Smooth muscle cell of the pulmonary artery (primary cell): ENCODE results near the gene JUP. TPM values are rescaled to one million over a fixed set of nuclear protein-coding genes. Genes with fewer than 3 reads are reported as not detected.

Source experiments
- total RNA-seq: library from RNA; depleted of rRNA; stranded (reverse); fragments of >200 nt; gene quantifications from 2 replicates; pipeline ENCODE4 v1.2.3, GENCODE V29; 2014

JUP gene
- 21.6 and 40.7 TPM in 2 replicates for total RNA-seq

DNA sequence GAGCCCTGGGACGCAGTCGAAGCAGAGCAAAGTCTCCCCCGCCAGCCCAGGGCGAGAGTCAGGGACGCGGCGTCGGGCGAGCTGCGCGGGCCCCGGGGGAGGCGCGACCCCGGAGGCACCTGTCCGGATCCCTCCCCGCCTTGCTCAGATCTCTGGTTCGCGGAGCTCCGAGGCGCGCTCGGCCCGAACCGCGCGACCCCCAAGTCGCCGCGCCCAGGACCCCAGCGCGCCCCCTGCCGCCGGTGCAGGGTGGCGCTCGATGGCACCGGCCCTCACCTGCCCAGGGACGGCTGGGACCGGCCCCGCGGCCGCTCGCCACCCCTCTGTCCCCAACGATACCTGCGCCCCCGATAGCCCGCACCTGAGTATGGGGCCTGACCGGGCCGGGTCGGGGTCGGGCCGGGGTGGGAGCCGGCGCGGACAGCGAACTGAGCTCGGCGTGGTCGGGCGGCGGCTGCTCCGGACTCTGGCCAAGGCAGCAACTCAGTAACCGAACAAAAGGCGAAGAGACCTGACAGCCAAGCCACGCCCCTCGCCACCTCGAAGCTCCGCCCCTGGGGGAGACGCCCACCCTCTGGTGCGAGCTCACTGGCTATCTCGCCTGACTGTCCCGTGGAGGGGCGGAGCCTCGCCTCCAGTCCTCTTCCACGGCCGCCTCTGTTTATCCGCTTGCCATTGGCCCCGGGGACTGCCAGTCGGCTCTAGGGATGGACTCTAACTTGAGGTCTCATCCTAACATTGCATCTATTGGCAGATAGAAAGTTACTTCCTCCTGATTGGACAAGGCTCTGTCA, at the start of gene JUP:
JUP (minus strand) TSS at position 485 of the 794 bp plus-strand sequence. CDS start 14,857 bp downstream, outside the sequence.

GRCh38 chr17:41835800-41836549, 49.5 kb upstream of the JUP start, which contains the start of gene NT5C3B:
NT5C3B (minus strand) TSS chr17:41836232; CDS start chr17:41836193, 39 bp downstream.

GRCh38 chr17:41812381-41813151, 26.1 kb upstream of the JUP start, which contains the start of gene FKBP10:
FKBP10 (plus strand) TSS chr17:41813004; CDS start chr17:41813035, 31 bp downstream.

DNA sequence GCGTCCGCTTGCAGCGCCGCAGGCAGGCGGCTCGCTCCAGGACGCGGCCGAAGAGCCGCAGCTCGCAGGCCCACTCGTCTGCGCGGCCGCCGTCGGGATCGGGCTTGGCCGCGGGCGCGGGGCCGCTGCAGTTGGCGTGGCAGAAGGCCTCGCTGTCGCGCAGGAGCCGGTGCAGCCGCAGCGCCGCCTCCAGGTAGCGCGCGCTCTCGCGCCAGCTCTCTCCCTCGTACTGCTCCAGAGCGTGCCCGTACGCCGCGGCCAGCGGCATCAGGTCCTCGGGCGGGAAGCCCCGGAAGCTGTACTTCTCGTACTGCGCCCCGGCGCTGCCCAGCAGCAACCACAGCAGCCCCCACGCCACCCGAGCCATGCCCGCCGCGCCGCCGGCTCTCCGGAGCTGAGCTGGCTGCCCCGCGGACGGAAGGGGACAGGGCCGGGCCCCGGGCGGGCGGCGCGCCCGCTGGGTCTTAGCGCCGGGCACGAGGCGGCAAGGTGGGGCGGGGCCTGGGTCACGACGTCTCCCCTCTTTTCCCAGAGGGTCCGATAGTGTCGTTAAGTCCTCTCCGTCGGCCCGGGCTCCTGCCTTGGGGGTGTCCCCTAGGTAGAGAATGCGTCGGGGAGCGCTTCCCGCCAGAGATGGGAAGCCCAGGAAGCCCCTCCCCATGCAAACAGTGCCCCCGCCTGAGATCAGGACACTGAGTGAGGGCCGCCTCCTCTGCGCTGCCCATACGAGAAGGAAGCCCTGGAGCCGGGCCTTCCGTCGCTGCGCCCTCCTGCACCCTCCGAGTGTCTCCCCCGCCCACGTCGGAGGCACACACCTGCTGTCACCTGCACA, 25.3 kb upstream of the JUP start, which contains the start of gene P3H4:
P3H4 (minus strand) TSS at position 401 of the 832 bp plus-strand sequence; CDS start at position 367, 34 bp downstream.

DNA sequence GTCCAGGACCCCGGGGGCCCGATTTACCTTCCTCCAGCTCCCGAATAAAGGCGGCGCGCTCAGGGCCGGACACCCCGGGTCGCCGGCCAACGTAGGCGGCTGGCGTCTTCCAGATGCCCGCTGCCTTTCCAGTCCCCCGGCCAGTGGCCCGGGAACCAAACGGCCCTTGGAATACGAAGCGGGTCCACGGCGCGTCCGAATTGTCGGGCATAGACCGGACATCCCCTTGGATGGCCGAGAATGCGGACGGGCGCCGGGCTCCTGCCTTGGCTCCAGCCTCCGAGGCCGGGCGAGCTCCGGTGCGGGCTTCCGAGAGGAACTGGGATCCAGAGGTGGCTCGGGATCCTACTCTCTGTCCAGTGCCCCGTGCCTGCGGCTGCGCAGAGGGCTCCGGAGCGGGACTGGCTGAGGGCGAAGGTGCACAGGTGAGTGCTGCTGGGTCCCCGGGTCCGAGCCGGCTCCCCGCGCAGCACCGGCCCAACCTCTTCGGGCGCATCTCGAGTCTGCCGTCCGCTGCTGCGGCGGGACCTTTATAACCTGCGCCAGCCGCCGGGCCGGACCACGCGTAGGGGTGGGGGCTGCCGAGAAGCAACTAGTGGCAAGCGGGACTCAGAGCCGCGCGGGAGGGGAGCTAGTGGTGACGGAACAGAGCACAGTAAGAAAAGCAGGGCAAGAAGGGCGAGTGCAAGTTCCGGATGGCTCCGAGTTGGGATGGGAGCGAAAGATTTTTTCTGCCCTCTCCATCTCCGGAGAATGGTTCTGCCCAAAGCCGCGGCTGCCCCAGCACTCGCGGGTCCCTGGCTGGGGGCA, 52.2 kb downstream of the JUP start, which contains the start of gene HAP1:
HAP1 (minus strand) TSS at position 505 of the 810 bp plus-strand sequence; CDS start at position 496, 9 bp downstream.

GRCh38 chr17:41711669-41712400, 74.7 kb downstream of the JUP start, which contains the start of gene GAST:
GAST (plus strand) TSS chr17:41712331; CDS start chr17:41715437, 3,106 bp downstream.

Other genes starting within 250 kb of the JUP start
- 0.07 TPM in 2 replicates for gene KRT9, start 214.7 kb downstream of the JUP start, total RNA-seq
- gene KRT14, start 199.8 kb downstream of the JUP start, total RNA-seq: 0.59 and 1.3 TPM in 2 replicates
- gene KRT16, start 173.9 kb downstream of the JUP start, total RNA-seq: 1.3 and 2.9 TPM in 2 replicates
- 3.0 and 9.0 TPM in 2 replicates for gene KRT17, start 162.1 kb downstream of the JUP start, total RNA-seq
- gene EIF1, start 97.8 kb downstream of the JUP start, total RNA-seq: 118 and 125 TPM in 2 replicates
- gene GAST, start 74.4 kb downstream of the JUP start, total RNA-seq: not detected in 2 replicates
- under 0.01 and 0.07 TPM in 2 replicates for gene HAP1, start 52.1 kb downstream of the JUP start, total RNA-seq
- 123 and 132 TPM in 2 replicates for gene P3H4, start 25.2 kb upstream of the JUP start, total RNA-seq
- gene FKBP10, start 26.3 kb upstream of the JUP start, total RNA-seq: 1,081 and 1,383 TPM in 2 replicates
- 49.4 and 52.9 TPM in 2 replicates for gene NT5C3B, start 49.5 kb upstream of the JUP start, total RNA-seq
- 0.20 and 0.26 TPM in 2 replicates for gene KLHL10, start 51.1 kb upstream of the JUP start, total RNA-seq
- 28.5 and 34.1 TPM in 2 replicates for gene KLHL11, start 78.7 kb upstream of the JUP start, total RNA-seq
- 199 and 311 TPM in 2 replicates for gene ACLY, start 132.2 kb upstream of the JUP start, total RNA-seq
- gene ODAD4, start 143.9 kb upstream of the JUP start, total RNA-seq: 0.46 and 0.72 TPM in 2 replicates
- 51.7 and 87.2 TPM in 2 replicates for gene CNP, start 180.1 kb upstream of the JUP start, total RNA-seq
- gene DNAJC7, start 230.7 kb upstream of the JUP start, total RNA-seq: 45.6 and 48.4 TPM in 2 replicates
- gene NKIRAS2, start 233.4 kb upstream of the JUP start, total RNA-seq: 41.7 and 42.9 TPM in 2 replicates